ENCODE data around the gene ACBD6.

ACBD6 gene

DNA sequence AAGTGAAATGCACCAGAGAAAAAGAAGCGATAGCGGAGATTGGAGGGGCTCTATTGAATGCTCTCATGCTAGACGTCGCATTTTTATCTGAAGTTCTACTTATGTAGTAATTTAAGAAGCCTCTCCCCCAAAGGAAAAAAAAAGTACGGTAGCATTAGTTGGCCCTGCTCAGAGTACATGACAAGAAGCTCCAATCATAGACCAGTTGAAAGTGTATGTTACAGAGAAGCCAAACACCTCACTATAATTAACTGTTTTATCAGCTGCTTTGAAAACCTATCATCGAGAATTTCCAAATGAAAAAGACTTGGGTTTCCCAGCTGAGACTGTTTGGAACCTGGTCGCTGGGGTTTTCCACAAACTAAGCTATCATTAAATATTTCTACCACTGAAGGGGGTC, 36.8 kb upstream of the ACBD6 start:
- no peak overlapping the region for H3K27ac ChIP-seq (ENCODE audit: low read length)
- H3K36me3 ChIP-seq (ENCODE audit: control insufficient read depth, insufficient read depth, low read length), result no peaks in the 10 kb centered on the region
- H3K4me1 ChIP-seq (ENCODE audit: control insufficient read depth, insufficient read depth, low read length), result no peaks in the 10 kb centered on the region
- H3K9me3 ChIP-seq (ENCODE audit: control insufficient read depth, insufficient read depth, low read length), result no peaks in the 10 kb centered on the region
- DNase-seq (ENCODE audit: low read depth, low spot score), result no peak
- H3K27me3 ChIP-seq (ENCODE audit: control insufficient read depth, insufficient read depth, low read length), result no peaks in the 10 kb centered on the region
- WGBS (ENCODE audit: insufficient coverage, insufficient read length), result no CpG with 5 or more reads among the region's 7 CpGs
- no peak overlapping the region for H3K4me3 ChIP-seq (ENCODE audit: low read length)

DNA sequence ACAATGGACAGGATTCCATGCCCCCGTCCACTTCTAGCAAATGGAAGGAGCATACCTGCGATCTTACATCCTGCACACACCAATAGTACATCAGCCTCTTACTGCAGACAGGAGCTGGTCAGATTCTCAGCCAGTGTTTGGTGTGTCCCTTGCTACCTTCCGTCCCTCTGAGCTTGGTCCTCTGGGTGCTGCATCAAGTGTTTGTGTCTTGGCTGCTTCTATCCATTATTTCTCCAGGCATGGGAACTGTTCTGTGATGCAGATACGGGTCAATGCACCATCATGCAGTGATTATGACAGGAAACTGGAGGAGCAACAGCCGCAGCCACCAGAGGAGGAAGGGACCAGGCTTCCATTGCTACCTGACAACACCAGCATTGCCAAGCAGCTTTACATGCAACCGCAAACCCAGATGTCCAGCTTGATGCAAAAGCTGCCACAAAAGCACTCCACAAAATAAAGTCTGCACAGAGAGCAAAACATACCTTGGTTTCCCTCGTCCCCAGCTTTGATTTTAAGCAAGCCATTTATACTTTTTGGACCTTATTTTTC, 34.5 kb upstream of the ACBD6 start:
- no peak overlapping the region for H3K27ac ChIP-seq (ENCODE audit: low read length)
- no peaks in the 10 kb centered on the region for H3K4me1 ChIP-seq (ENCODE audit: control insufficient read depth, insufficient read depth, low read length)
- no CpG with 5 or more reads among the region's 7 CpGs for WGBS (ENCODE audit: insufficient coverage, insufficient read length)
- no peak overlapping the region for H3K4me3 ChIP-seq (ENCODE audit: low read length)
- no peaks in the 10 kb centered on the region for H3K27me3 ChIP-seq (ENCODE audit: control insufficient read depth, insufficient read depth, low read length)
- H3K9me3 ChIP-seq (ENCODE audit: control insufficient read depth, insufficient read depth, low read length), result no peaks in the 10 kb centered on the region
- no peaks in the 10 kb centered on the region for H3K36me3 ChIP-seq (ENCODE audit: control insufficient read depth, insufficient read depth, low read length)
- DNase-seq (ENCODE audit: low read depth, low spot score), result no peak

DNA sequence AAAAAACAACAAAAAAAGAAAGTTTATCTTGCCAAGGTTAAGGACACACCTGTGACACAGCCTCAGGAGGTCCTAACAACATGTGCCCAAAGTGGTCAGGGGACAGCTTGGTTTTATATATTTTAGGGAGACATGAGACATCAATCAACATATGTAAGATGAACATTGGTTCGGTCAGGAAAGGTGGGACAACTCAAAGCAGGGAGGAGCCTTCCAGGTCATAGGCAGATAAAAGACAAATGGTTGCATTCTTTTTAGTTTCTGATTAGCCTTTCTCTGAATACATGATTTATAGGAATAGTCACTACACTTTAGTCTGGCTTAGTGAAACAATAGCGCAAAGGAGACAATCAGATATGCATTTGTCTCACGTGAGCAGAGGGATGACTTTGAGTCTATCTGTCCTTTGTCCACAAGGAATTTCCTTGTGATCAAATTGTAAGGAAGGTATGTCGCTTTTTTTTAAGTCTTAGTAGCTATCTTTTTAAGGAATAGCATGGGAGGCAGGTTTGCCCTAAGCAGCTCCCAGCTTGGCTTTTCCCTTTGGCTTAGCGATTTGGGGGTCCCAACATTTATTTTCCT, 33.1 kb upstream of the ACBD6 start:
- H3K4me1 ChIP-seq (ENCODE audit: control insufficient read depth, insufficient read depth, low read length), result no peaks in the 10 kb centered on the region
- no CpG with 5 or more reads among the region's 5 CpGs for WGBS (ENCODE audit: insufficient coverage, insufficient read length)
- H3K27ac ChIP-seq (ENCODE audit: low read length), result no peak overlapping the region

DNA sequence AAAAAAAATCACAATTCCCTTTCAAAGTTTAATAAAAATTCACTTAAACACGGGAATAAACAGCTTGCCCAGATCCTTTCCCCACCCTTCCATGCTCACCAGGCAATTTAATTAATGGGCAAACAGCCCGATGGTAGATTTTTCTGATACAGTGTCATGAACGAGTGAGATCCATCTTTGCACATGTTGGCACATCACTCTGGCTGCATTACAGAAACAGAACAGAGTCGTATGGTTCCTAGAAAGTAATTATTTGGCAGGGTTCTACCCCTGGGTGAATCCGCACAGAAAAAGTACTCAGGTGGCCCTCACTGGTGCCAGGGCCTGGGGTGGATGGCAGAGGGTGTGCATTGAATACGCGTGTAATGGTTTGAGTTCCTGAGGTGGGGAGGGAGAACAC, 31.8 kb upstream of the ACBD6 start:
- WGBS (ENCODE audit: insufficient coverage, insufficient read length), result no CpG with 5 or more reads among the region's 7 CpGs
- H3K4me1 ChIP-seq (ENCODE audit: control insufficient read depth, insufficient read depth, low read length), result no peaks in the 10 kb centered on the region
- H3K27me3 ChIP-seq (ENCODE audit: control insufficient read depth, insufficient read depth, low read length), result no peaks in the 10 kb centered on the region
- DNase-seq (ENCODE audit: low read depth, low spot score), result no peak
- no peak overlapping the region for H3K27ac ChIP-seq (ENCODE audit: low read length)
- no peaks in the 10 kb centered on the region for H3K36me3 ChIP-seq (ENCODE audit: control insufficient read depth, insufficient read depth, low read length)
- no peaks in the 10 kb centered on the region for H3K9me3 ChIP-seq (ENCODE audit: control insufficient read depth, insufficient read depth, low read length)
- H3K4me3 ChIP-seq (ENCODE audit: low read length), result no peak overlapping the region

More for the DNA sequence above, 33.1 kb upstream of the ACBD6 start:
- H3K36me3 ChIP-seq (ENCODE audit: control insufficient read depth, insufficient read depth, low read length), result no peaks in the 10 kb centered on the region
- H3K4me3 ChIP-seq (ENCODE audit: low read length), result no peak overlapping the region
- no peaks in the 10 kb centered on the region for H3K9me3 ChIP-seq (ENCODE audit: control insufficient read depth, insufficient read depth, low read length)
- no peaks in the 10 kb centered on the region for H3K27me3 ChIP-seq (ENCODE audit: control insufficient read depth, insufficient read depth, low read length)
- DNase-seq (ENCODE audit: low read depth, low spot score), result no peak

DNA sequence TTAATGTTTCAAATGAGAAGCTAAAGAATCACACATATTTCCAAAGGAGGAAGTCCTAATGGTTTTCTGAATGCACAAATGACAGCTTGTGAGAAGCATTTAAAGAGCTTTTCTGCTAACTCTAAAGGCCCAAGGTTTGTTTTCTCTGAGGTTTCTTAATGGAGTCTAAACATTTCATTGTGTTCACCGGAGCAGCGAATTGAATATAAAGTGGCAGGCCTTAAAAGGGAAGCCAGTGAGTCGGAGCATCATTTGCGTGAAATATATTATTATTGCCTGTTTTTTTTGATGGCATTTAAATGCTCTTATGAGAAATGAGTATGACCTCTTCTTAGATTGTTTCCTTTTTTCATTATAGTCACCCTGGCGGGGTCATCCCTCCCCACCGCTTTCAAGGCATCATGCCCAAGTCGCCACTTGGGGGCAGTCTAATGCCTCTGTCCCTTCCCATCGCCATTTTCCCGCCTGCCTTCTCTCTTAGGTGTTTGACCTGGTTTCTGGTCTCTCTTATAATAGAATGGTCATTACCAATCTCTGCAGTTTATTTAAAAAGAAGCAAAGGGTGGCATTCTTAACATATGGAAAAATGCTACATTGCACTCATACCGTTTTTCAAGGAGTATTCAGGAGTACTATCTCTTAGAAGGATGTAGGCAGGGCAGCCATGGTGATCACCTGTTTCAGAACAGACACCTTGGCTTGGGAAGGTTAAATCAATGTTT, 31.1 kb upstream of the ACBD6 start:
- no CpG with 5 or more reads among the region's 10 CpGs for WGBS (ENCODE audit: insufficient coverage, insufficient read length)
- peak; percentile 71 for DNase-seq (ENCODE audit: low read depth, low spot score)
- no peaks in the 10 kb centered on the region for H3K36me3 ChIP-seq (ENCODE audit: control insufficient read depth, insufficient read depth, low read length)
- no peaks in the 10 kb centered on the region for H3K27me3 ChIP-seq (ENCODE audit: control insufficient read depth, insufficient read depth, low read length)
- H3K9me3 ChIP-seq (ENCODE audit: control insufficient read depth, insufficient read depth, low read length), result no peaks in the 10 kb centered on the region
- H3K27ac ChIP-seq (ENCODE audit: low read length), result no peak overlapping the region
- no peak overlapping the region for H3K4me3 ChIP-seq (ENCODE audit: low read length)
- H3K4me1 ChIP-seq (ENCODE audit: control insufficient read depth, insufficient read depth, low read length), result no peaks in the 10 kb centered on the region

DNA sequence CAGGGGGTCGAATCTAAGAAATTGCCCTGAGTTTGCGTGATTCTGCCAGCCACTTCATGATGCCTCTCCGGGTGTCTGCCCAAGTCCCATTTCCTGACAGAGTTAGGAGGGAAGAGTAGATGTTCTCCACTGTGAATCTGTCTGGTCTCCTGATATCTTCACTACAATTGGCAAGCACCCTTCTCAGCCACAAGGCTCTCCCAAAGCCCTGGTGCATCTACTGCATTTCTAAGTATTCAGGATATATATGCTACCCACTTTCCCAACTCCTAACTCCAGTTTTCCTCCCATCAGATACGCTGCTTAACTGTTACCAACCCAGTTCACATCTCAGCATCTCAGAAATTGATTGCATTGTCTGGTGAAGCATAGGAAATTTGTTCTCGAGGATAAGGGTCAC, 30.5 kb upstream of the ACBD6 start:
- WGBS (ENCODE audit: insufficient coverage, insufficient read length), result no CpG with 5 or more reads among the region's 5 CpGs
- H3K9me3 ChIP-seq (ENCODE audit: control insufficient read depth, insufficient read depth, low read length), result no peaks in the 10 kb centered on the region
- H3K27ac ChIP-seq (ENCODE audit: low read length), result no peak overlapping the region
- no peaks in the 10 kb centered on the region for H3K27me3 ChIP-seq (ENCODE audit: control insufficient read depth, insufficient read depth, low read length)
- no peak overlapping the region for H3K4me3 ChIP-seq (ENCODE audit: low read length)
- H3K4me1 ChIP-seq (ENCODE audit: control insufficient read depth, insufficient read depth, low read length), result no peaks in the 10 kb centered on the region
- DNase-seq (ENCODE audit: low read depth, low spot score), result no peak
- H3K36me3 ChIP-seq (ENCODE audit: control insufficient read depth, insufficient read depth, low read length), result no peaks in the 10 kb centered on the region

DNA sequence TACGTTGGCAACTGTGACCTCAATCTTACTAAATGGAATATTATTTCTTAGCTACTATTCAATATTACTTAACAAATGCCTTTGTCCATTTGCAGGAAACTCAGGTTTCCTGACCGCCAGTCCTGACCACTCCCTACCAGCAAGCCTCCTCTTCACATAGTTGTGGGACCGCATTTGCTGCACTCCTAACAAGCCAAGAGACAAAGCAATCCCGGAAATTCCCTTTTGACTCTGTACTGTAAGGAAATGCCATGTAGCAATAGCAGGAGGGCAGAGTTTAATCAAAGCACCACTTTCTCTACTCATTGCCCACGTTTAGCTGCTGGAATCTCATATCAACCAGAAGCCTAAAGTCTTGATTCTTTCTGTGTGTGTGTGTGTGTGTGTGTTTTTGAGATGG, 28.1 kb upstream of the ACBD6 start:
- H3K9me3 ChIP-seq (ENCODE audit: control insufficient read depth, insufficient read depth, low read length), result no peaks in the 10 kb centered on the region
- no peak for DNase-seq (ENCODE audit: low read depth, low spot score)
- H3K27ac ChIP-seq (ENCODE audit: low read length), result no peak overlapping the region
- H3K4me3 ChIP-seq (ENCODE audit: low read length), result no peak overlapping the region
- WGBS (ENCODE audit: insufficient coverage, insufficient read length), result no CpG with 5 or more reads among the region's 5 CpGs
- no peaks in the 10 kb centered on the region for H3K36me3 ChIP-seq (ENCODE audit: control insufficient read depth, insufficient read depth, low read length)
- no peaks in the 10 kb centered on the region for H3K4me1 ChIP-seq (ENCODE audit: control insufficient read depth, insufficient read depth, low read length)
- H3K27me3 ChIP-seq (ENCODE audit: control insufficient read depth, insufficient read depth, low read length), result no peaks in the 10 kb centered on the region

DNA sequence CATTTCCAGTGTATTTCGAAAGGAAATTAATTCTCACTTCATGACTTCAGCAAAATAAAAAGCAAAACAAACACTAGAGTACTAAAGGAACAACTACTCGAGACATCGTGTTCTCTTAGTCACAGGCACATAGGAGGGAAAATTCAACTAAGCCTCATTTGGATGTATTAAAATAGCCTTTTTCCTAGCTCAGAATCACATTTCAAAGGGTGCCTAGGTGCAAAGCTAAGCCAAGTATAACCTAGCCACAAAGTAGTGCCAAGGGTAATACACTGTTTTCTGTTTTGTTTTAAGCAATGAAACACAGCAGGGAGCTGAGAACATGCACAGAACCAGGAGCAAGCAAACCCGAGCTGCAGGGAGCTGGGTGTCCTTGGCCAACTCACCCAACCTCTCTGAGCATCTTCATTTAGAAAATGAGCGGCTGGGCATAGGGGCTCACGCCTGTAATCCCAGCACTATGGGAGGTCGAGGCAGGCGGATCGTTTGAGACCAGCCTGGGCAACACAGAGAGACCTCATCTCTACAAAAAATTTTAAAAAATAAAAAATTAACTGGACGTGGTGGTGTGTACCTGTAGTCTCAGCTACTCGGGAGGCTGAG, 26.6 kb upstream of the ACBD6 start:
- Histone ChIP-seq H3K27me3 (ENCODE audit: control insufficient read depth, insufficient read depth, low read length) (no peaks in the 10 kb centered on the region), H3K4me3 (ENCODE audit: low read length) (no peak overlapping the region), H3K9me3 (ENCODE audit: control insufficient read depth, insufficient read depth, low read length) (no peaks in the 10 kb centered on the region), H3K4me1 (ENCODE audit: control insufficient read depth, insufficient read depth, low read length) (no peaks in the 10 kb centered on the region), H3K36me3 (ENCODE audit: control insufficient read depth, insufficient read depth, low read length) (no peaks in the 10 kb centered on the region), H3K27ac (ENCODE audit: low read length) (no peak overlapping the region)
- no CpG with 5 or more reads among the region's 11 CpGs for WGBS (ENCODE audit: insufficient coverage, insufficient read length)
- no peak for DNase-seq (ENCODE audit: low read depth, low spot score)

DNA sequence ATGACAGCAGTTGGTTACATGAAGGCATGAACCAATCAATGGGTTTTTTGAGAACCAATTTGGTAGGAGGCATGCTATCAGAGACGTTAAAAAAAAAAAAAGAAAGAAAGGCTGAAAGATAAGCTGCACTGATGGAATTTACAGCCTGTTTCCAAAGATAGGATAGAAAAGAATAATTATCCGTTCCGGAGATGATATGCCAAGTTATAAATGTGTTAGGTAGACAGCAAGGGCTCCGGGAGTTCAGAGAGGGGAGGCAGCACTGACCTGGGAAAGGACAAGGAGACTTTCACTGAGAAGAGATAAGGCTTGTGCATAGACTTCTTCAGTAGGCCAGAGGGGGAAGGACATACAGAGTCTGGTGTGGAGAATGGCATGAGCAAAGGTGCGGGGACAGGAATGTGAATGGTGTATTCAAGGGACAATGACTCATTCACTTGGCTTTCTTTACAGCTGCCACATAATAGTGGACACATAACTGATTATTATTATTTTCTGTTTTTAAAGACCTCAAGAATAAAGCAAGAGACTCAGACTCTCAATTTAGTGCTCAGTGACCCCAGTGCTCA, 24.8 kb upstream of the ACBD6 start:
- H3K27ac ChIP-seq (ENCODE audit: low read length), result no peak overlapping the region
- H3K9me3 ChIP-seq (ENCODE audit: control insufficient read depth, insufficient read depth, low read length), result no peaks in the 10 kb centered on the region
- DNase-seq (ENCODE audit: low read depth, low spot score), result no peak
- H3K27me3 ChIP-seq (ENCODE audit: control insufficient read depth, insufficient read depth, low read length), result no peaks in the 10 kb centered on the region
- no peaks in the 10 kb centered on the region for H3K4me1 ChIP-seq (ENCODE audit: control insufficient read depth, insufficient read depth, low read length)
- no peak overlapping the region for H3K4me3 ChIP-seq (ENCODE audit: low read length)
- no peaks in the 10 kb centered on the region for H3K36me3 ChIP-seq (ENCODE audit: control insufficient read depth, insufficient read depth, low read length)
- no CpG with 5 or more reads among the region's 5 CpGs for WGBS (ENCODE audit: insufficient coverage, insufficient read length)

DNA sequence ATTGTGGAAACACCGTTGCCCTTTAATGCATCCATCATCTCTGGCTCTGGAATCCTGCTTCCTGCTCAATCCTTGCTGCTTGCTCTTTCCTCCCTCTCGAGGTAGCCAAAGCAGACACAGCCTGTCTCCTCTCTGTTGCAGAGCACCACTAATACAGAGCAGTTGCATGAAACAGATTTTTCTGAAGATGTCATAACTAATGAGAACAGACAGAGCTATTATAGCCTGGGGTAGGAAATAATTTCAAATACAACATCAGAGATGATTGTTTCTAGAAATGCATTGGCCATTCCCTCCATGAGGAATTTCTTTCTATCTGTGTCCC, 23.3 kb upstream of the ACBD6 start:
- Histone ChIP-seq H3K4me1 (ENCODE audit: control insufficient read depth, insufficient read depth, low read length) (peaks cover 2% of the 10 kb centered on the region; the same call in 1 of the 2 replicates), H3K36me3 (ENCODE audit: control insufficient read depth, insufficient read depth, low read length) (no peaks in the 10 kb centered on the region), H3K9me3 (ENCODE audit: control insufficient read depth, insufficient read depth, low read length) (no peaks in the 10 kb centered on the region), H3K27me3 (ENCODE audit: control insufficient read depth, insufficient read depth, low read length) (no peaks in the 10 kb centered on the region), H3K4me3 (ENCODE audit: low read length) (no peak overlapping the region), H3K27ac (ENCODE audit: low read length) (no peak overlapping the region)
- no peak for DNase-seq (ENCODE audit: low read depth, low spot score)
- WGBS (ENCODE audit: insufficient coverage, insufficient read length), result no CpG with 5 or more reads among the region's 2 CpGs

All from iPS DF 6.9 (cell line).